Left forelimb (tissue), 1 donor: ENCODE data around the gene METTL6.
"Not testable (repeated sequence)": the region's sequence is repeated elsewhere in the genome, so short reads cannot be mapped to it uniquely, and the experiment has no call there.

Experiments used
- DNase-seq: peaks from one replicate; pipeline ENCODE4 v3.0.0-alpha.2; 2018; ENCODE audit warnings: low spot score

The METTL6 gene

DNA sequence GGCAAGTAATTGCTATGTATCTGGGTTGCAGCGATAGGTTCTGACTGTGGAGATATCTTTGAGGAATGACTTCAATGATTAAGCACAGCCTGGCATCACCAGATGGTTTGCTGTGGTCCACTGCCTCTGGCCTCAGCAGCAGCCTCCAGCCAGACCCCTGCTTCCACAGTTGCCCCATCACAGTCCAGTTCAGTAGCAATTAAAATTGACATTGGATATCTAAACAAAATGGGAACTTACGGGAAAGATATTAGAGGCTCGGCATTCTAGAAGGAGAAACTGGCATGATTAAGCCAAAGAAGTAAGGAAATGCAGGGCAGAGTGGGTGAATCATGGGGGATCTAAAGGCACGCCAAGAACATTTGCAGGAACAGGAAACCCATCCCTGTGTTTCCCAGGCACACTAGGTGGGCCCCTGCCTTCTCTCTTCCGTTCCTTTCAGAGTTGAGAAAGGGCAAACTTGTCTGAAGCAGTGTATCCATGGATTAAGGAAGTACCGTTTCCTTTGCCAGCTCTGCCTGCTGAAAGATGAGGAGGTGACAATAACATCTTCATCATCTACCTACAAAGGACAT is 58.7 kb downstream of the METTL6 start:
- DNase-seq, result no peak

DNA sequence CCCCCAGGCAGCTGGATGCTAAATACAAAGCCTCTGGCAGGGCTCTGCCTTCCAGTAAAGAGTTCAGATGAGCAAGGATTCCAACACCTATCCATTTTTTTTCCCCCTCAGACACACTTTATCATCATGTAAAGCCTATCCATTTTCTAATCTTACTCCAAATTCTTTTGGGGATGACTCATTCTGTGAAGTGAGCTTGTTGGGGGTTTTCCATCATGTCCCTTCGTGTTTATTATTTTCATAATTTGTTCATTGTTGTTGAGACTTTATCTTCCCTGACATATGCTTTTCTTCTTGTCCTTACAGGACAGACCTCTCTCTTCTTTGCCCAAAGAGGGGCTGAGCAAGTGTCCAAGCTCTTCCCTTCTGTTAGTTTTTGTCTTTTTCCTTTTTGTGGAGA is 60.3 kb downstream of the METTL6 start:
- no peak for DNase-seq

DNA sequence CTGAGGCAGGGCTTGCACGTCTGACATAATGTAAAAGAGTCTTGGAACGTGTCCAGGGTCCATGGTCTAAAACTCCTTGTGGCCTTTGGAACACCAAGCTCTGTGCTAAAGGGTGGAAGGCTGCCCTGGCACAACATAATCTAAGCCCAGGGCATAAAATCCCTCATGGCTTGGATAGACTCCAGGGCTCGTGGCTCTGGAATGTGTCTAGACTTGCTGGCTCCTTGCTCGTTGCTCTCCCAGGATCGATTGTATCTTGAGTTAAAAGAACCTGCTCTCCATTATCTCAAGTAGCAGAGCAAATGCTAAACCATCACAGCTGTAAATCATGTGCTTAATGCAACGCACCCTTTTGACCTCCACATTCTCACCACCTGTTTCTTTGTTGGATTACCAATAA is 63.3 kb downstream of the METTL6 start:
- DNase-seq, result not testable (repeated sequence)

DNA sequence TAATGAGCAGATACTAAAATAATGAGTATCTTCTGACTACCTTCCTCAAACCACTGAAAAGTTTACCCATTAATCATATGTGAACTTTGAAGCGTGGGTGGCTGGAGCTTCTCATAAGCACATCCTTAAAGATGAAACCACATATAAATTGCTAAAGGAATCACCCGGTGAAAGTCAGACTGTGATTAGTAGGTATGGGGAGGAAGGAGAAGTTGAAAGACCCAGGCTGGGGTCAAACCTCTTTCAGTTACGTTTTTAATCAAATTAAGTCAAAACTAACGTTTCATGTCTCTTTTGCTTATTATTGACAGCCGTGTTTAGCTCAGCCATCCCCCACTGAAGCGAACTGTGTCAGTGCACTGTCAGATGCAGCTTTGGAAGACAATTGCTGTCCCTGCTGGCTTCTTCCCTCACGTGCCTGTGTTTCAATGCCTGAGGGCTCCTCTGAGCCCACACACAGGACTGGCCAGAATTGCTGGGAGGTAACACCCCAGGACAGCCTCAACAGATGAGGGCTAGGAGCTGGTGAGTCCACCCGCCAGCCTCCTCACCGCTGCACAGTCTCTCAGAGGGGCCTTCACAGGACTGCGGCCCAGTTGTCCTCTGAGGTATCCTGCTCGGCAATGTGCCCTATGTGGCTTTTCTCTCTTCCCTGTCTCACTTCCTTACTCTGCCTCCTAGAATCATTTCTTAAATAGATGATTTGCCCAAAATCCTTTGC is 65.7 kb downstream of the METTL6 start:
- DNase-seq, result no peak

DNA sequence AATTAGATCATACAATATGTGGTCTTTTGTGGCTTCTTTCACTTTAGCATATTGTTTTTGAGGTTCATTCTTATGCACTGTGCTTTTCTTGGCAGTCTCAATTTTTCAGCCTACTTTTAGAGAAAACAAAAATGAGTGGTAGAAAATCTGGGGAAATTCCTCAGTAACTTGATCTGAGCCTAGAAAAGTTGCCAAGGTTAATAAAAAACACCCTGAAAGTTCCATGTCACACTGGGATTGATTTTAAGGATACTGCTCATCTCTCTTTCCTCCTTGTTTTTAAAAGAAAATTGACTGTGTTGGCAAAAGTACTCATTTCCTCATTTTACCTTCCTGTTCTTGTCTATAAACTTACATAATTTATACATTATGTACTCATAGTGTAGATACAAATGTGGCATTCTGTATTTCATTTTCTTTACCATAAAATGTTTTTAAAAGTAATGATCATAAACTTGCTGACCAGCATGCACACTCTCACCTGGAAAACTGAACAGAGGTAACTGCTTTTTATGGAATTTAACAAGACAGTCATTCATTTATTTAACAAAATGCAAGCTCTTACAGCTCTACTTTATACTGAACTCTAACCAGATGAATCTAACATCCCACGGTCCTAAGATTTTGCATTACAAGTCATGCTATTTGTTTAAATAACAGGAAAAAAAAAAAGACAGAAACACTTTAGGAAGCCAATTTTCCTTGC is 66.4 kb downstream of the METTL6 start:
- DNase-seq, result no peak
